HFFc6 (cell line): Measurements from ENCODE around the gene NEURL4. TPM values are rescaled to one million over a fixed set of nuclear protein-coding genes. Genes with fewer than 3 reads are reported as not detected.
"Not testable (repeated sequence)": the region's sequence is repeated elsewhere in the genome, so short reads cannot be mapped to it uniquely, and the experiment has no call there.

Experiments
- DNase-seq: peaks from one replicate; pipeline ENCODE4 v3.0.0-alpha.2; 2018
- H3K27ac Mint-ChIP-seq: 2 replicates; pipeline ENCODE4 v1.8.0; 2020; ENCODE audit warnings: mild to moderate bottlenecking, mixed read lengths
- H3K27me3 Mint-ChIP-seq: 2 replicates; pipeline ENCODE4 v1.8.0; 2021; ENCODE audit warnings: mild to moderate bottlenecking, moderate library complexity, mixed read lengths; ENCODE audit not compliant: insufficient read depth
- H3K36me3 Mint-ChIP-seq: 2 replicates; pipeline ENCODE4 v1.8.0; 2021; ENCODE audit warnings: low read depth, mixed read lengths
- H3K4me1 Mint-ChIP-seq: 2 replicates; pipeline ENCODE4 v1.8.0; 2020; ENCODE audit warnings: low read depth, mixed read lengths
- H3K4me3 Mint-ChIP-seq: 2 replicates; pipeline ENCODE4 v1.8.0; 2020; ENCODE audit warnings: mild to moderate bottlenecking, moderate library complexity, mixed read lengths
- H3K9me3 Mint-ChIP-seq: 2 replicates; pipeline ENCODE4 v1.8.0; 2020; ENCODE audit warnings: mild to moderate bottlenecking, mixed read lengths
- total RNA-seq, 6 experiments: library from RNA; stranded (reverse); fragmentation: NEBNext Ultra II Directional; extraction: Animal tissue kit (Norgen Biotek cat#: 25700); gene quantifications; 2 replicates in 1 of 6; 3 replicates in 5 of 6; pipeline ENCODE4 v1.2.3, GENCODE V29; 2021
- TF ChIP-seq, protein P1 (sequence below): fragments of 200-600 bp; sonication (generic); IDR thresholded peaks from 2 replicates; pipeline ENCODE4 v1.5.0; 2021; ENCODE audit warnings: antibody characterized with exemption, mild to moderate bottlenecking

NEURL4 gene
- total RNA-seq, 6 experiments from 2014 or later: 18.7 to 24.6 (median 20.4) TPM

DNA sequence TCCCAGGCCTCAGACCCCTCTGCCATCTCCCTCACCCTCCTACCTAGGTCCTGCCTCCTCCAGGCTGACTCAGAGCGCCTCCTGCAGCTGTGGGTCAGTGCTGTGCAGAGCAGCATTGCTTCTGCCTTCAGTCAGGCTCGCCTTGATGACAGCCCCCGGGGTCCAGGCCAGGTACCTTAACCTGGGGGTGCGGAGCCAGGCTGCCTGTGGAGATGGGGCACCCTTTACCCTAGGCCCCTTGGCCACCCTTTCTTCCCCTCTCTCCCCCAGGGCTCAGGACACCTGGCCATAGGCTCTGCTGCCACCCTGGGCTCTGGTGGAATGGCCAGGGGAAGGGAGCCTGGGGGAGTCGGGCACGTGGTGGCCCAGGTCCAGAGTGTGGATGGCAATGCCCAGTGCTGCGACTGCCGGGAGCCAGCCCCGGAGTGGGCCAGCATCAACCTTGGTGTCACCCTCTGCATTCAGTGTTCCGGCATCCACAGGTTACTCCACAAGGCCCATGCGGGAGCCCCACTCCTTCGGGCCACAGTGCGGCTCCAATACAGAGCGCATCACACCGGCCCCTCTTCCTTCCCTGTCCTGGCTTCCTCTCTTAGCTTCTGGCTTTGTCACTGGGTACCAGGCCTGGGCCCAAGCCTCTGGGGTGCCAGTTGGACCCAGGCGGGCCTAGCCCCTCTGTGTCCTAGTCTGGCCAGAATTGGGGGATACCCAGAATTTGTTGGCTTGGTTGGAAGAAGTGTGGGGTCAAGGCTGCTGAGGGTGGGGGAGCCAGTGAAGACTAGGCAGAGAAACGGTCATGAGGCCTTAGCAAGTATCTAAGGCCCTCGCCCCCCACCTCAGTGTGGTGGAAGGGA lies 17.9 kb upstream of the NEURL4 start:
- no peak overlapping the region for H3K4me3 Mint-ChIP-seq
- peaks cover 10% of the 10 kb centered on the region for H3K27me3 Mint-ChIP-seq
- no peaks in the 10 kb centered on the region for H3K36me3 Mint-ChIP-seq
- no peak overlapping the region for H3K27ac Mint-ChIP-seq
- peaks cover 18% of the 10 kb centered on the region for H3K4me1 Mint-ChIP-seq
- no peak for DNase-seq
- TF ChIP-seq, protein P1, sequence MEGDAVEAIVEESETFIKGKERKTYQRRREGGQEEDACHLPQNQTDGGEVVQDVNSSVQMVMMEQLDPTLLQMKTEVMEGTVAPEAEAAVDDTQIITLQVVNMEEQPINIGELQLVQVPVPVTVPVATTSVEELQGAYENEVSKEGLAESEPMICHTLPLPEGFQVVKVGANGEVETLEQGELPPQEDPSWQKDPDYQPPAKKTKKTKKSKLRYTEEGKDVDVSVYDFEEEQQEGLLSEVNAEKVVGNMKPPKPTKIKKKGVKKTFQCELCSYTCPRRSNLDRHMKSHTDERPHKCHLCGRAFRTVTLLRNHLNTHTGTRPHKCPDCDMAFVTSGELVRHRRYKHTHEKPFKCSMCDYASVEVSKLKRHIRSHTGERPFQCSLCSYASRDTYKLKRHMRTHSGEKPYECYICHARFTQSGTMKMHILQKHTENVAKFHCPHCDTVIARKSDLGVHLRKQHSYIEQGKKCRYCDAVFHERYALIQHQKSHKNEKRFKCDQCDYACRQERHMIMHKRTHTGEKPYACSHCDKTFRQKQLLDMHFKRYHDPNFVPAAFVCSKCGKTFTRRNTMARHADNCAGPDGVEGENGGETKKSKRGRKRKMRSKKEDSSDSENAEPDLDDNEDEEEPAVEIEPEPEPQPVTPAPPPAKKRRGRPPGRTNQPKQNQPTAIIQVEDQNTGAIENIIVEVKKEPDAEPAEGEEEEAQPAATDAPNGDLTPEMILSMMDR: no peak
- no peaks in the 10 kb centered on the region for H3K9me3 Mint-ChIP-seq

DNA sequence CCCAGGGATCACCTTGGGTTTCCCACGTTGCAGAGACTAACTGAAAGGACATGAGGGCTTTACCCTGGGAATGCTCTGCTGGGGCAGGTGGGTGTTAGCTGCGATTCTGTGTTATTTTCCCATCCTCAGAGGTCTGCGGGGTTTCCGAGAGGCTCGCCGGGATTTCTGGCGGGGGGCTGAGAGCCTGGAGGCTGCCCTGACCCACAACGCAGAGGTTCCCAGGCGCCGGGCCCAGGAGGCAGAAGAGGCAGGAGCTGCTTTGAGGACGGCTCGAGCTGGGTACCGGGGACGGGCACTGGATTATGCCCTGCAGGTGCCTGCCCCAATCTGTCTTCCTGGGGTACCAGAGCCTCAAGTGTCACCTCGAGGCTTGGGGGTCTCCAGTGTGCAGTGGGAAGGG lies 14.1 kb upstream of the NEURL4 start:
- H3K27ac Mint-ChIP-seq: no peak overlapping the region
- DNase-seq: no peak
- H3K4me3 Mint-ChIP-seq: no peak overlapping the region
- peaks cover 4% of the 10 kb centered on the region; the same call in 1 of the 2 replicates for H3K36me3 Mint-ChIP-seq
- H3K9me3 Mint-ChIP-seq: no peaks in the 10 kb centered on the region
- TF ChIP-seq, protein P1: no peak
- peaks cover 17% of the 10 kb centered on the region for H3K27me3 Mint-ChIP-seq
- no peaks in the 10 kb centered on the region; the same call in 1 of the 2 replicates for H3K4me1 Mint-ChIP-seq

DNA sequence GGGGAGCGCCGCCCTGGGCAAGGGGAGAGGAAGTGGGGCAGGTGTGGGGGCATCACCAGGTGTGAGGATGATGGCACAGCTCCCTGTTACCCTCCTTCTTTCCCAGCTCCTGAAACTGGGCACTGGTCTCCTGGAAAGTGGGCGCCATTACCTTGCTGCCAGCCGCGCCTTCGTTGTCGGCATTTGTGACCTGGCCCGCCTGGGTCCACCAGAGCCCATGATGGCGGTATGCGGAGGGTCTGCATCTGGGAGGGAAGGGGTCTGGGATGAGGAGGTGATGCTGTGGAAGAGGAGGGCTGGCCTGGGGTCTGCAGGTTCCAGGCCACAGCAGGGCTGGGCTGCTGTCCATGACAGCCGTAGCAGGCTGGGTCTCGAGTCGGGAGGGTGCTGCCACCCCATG lies 12.7 kb upstream of the NEURL4 start:
- Mint-ChIP-seq H3K4me3 (no peak overlapping the region), H3K27ac (no peak overlapping the region), H3K9me3 (no peaks in the 10 kb centered on the region), H3K27me3 (peaks cover 22% of the 10 kb centered on the region), H3K36me3 (peaks cover 4% of the 10 kb centered on the region; the same call in 1 of the 2 replicates), H3K4me1 (no peaks in the 10 kb centered on the region)
- TF ChIP-seq, protein P1: no peak
- no peak for DNase-seq

DNA sequence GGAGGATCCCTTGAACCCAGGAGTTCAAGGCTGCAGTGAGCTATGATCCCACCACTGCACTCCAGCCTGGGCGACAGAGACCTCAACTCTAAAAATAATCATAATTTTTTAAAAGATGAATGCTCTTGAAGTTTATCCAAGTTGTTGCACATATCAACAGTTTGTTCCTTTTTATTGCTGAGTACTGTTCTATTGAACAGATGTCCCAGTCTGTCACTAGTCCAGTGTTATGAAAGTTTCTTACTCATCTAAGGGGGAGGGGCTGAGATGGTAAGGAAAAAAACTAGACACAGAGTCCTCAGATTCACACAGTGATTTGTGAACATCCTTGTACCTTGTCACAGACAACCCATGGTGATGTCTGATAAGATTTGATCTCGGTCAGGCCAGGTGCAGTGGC lies 11.0 kb upstream of the NEURL4 start:
- Mint-ChIP-seq H3K27ac (no peak overlapping the region), H3K4me1 (no peaks in the 10 kb centered on the region), H3K9me3 (no peaks in the 10 kb centered on the region), H3K27me3 (peaks cover 29% of the 10 kb centered on the region), H3K36me3 (peaks cover 4% of the 10 kb centered on the region; the same call in 1 of the 2 replicates), H3K4me3 (no peak overlapping the region)
- no peak for DNase-seq
- TF ChIP-seq, protein P1: no peak

DNA sequence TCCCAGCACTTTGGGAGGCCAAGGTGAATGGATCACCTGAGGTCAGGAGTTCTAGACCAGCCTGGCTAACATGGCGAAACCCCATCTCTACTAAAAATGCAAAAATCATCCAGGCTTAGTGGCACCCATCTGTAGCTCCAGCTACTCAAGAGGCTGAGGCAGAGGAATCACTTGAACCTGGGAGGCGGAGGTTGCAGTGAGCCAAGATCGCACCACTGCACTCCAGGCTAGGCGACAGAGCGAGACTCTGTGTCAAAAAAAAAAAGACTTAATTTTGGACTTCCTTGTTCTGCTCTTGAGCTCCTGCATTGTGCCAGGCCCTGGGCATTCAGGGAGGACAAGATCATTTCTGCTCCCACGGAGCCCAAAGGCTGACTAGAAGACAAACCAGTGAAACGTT lies 8.5 kb upstream of the NEURL4 start:
- not testable (repeated sequence) for H3K4me1 Mint-ChIP-seq, H3K4me3 Mint-ChIP-seq, H3K9me3 Mint-ChIP-seq, DNase-seq, H3K36me3 Mint-ChIP-seq, H3K27ac Mint-ChIP-seq
- H3K27me3 Mint-ChIP-seq: peaks cover 23% of the 10 kb centered on the region
